IPS DF 4.7 (cell line): ENCODE measurements around the gene KIF3C.
"Not testable (repeated sequence)": the region's sequence is repeated elsewhere in the genome, so short reads cannot be mapped to it uniquely, and the experiment has no call there.

Experiments used
- DNase-seq: peaks from one replicate; pipeline ENCODE4 v3.0.0-alpha.2; 2013; ENCODE audit warnings: low spot score; ENCODE audit errors: extremely low read depth

KIF3C gene

GRCh38 chr2:25999406-25999805, 17.1 kb upstream of the KIF3C start:
- DNase-seq, result not testable (repeated sequence)

GRCh38 chr2:25998816-25999383, 16.6 kb upstream of the KIF3C start:
- not testable (repeated sequence) for DNase-seq

GRCh38 chr2:25996844-25997243, 14.5 kb upstream of the KIF3C start:
- no peak for DNase-seq

GRCh38 chr2:25994509-25994908, 12.2 kb upstream of the KIF3C start:
- DNase-seq, result no peak

- no peak for DNase-seq
These were observed 10.8 kb upstream of the KIF3C start for GRCh38 chr2:25993049-25993448.

- DNase-seq, result no peak
These were observed 10.3 kb upstream of the KIF3C start for GRCh38 chr2:25992556-25992955.

GRCh38 chr2:25991965-25992364, 9.7 kb upstream of the KIF3C start:
- no peak for DNase-seq

- DNase-seq, result no peak
These were observed 6.9 kb upstream of the KIF3C start for GRCh38 chr2:25989154-25989553.

- no peak for DNase-seq
These were observed 5.8 kb upstream of the KIF3C start for GRCh38 chr2:25988134-25988533.

GRCh38 chr2:25983735-25984134, 1.4 kb upstream of the KIF3C start:
- DNase-seq, result no peak

- DNase-seq, result no peak
These were observed 627 bp upstream of the KIF3C start for GRCh38 chr2:25982968-25983280.

- no peak for DNase-seq
These were observed 563 bp downstream of the KIF3C start for GRCh38 chr2:25981596-25982272.

GRCh38 chr2:25980951-25981350, 1.3 kb downstream of the KIF3C start:
- no peak for DNase-seq

GRCh38 chr2:25980076-25980887, 2.0 kb downstream of the KIF3C start:
- no peak for DNase-seq

- no peak for DNase-seq
These were observed 3.3 kb downstream of the KIF3C start for GRCh38 chr2:25979001-25979400.

- DNase-seq, result no peak
These were observed 4.5 kb downstream of the KIF3C start for GRCh38 chr2:25977768-25978167.

- no peak for DNase-seq
These were observed 5.1 kb downstream of the KIF3C start for GRCh38 chr2:25976983-25977741.

GRCh38 chr2:25972049-25972823, 10.1 kb downstream of the KIF3C start:
- no peak for DNase-seq

GRCh38 chr2:25971596-25971995, 10.7 kb downstream of the KIF3C start:
- DNase-seq, result no peak

- DNase-seq, result no peak
These were observed 15.6 kb downstream of the KIF3C start for GRCh38 chr2:25966531-25967270.

- no peak for DNase-seq
These were observed 17.4 kb downstream of the KIF3C start for GRCh38 chr2:25964891-25965290.
